HEK293T (cell line): ENCODE data around the gene RNF19B.

Source experiments
- ARNT ChIP-seq: fragments of 450-650 bp; IDR thresholded peaks from 2 replicates; pipeline ENCODE4 v1.6.1; 2017; ENCODE audit warnings: mild to moderate bottlenecking
- BHLHE40 ChIP-seq: fragments of 450-650 bp; IDR thresholded peaks from 2 replicates; pipeline ENCODE4 v1.6.1; 2016; ENCODE audit warnings: mild to moderate bottlenecking, moderate library complexity, borderline replicate concordance
- ELF4 ChIP-seq: fragments of 450-650 bp; IDR thresholded peaks from 2 replicates; pipeline ENCODE4 v1.6.1; 2017; ENCODE audit warnings: antibody characterized with exemption
- FOXA1 ChIP-seq: fragments of 450-650 bp; IDR thresholded peaks from 2 replicates; pipeline ENCODE4 v1.6.1; 2016; ENCODE audit warnings: mild to moderate bottlenecking
- FOXK2 ChIP-seq: fragments of 450-650 bp; IDR thresholded peaks from 2 replicates; pipeline ENCODE4 v1.6.1; 2016; ENCODE audit warnings: mild to moderate bottlenecking
- FOXM1 ChIP-seq: fragments of 450-650 bp; IDR thresholded peaks from 2 replicates; pipeline ENCODE4 v1.6.1; 2017; ENCODE audit warnings: mild to moderate bottlenecking, borderline replicate concordance
- L3MBTL2 ChIP-seq: fragments of 450-650 bp; conservative IDR thresholded peaks from 2 replicates; pipeline ENCODE4 v1.6.1; 2016; ENCODE audit warnings: mild to moderate bottlenecking
- NFRKB ChIP-seq: fragments of 450-650 bp; IDR thresholded peaks from 2 replicates; pipeline ENCODE4 v1.6.1; 2016; ENCODE audit warnings: mild to moderate bottlenecking, moderate library complexity
- SP1 ChIP-seq: fragments of 450-650 bp; IDR thresholded peaks from 2 replicates; pipeline ENCODE4 v1.6.1; 2017
- TARDBP ChIP-seq: fragments of 450-650 bp; IDR thresholded peaks from 2 replicates; pipeline ENCODE4 v1.6.1; 2016

GRCh38 chr1:33005838-33006421 lies 41.3 kb upstream of the RNF19B start:
- TF ChIP-seq SP1: no peak
- TF ChIP-seq FOXK2: no peak
- TF ChIP-seq NFRKB: no peak
- TF ChIP-seq FOXA1: no peak
- no peak for TF ChIP-seq ARNT
- TF ChIP-seq L3MBTL2: no peak
- TF ChIP-seq TARDBP: no peak
- no peak for TF ChIP-seq FOXM1
- no peak for TF ChIP-seq ELF4
- no peak for TF ChIP-seq BHLHE40
